Neural cell (in vitro differentiated cells): ENCODE measurements around the gene SIL1. TPM values are rescaled to one million over a fixed set of nuclear protein-coding genes. Genes with fewer than 3 reads are reported as not detected.

ENCODE experiments used
- H2AFZ ChIP-seq: fragments of 200-600, 300-800 bp; sonication (generic), shearing (Covaris generic); 2 replicates; pipeline ENCODE4 v1.6.0; 2014; ENCODE audit warnings: low read depth, mild to moderate bottlenecking, antibody characterized with exemption, low read length, moderate library complexity
- H3F3A ChIP-seq: fragments of 200-600 bp; shearing (Covaris generic); 2 replicates; pipeline ENCODE4 v1.6.1; 2016; ENCODE audit warnings: mild to moderate bottlenecking, moderate library complexity, mixed read lengths, antibody characterized with exemption, low read length; ENCODE audit not compliant: insufficient read depth, poor library complexity, severe bottlenecking
- H3K27ac ChIP-seq: fragments of 200-600, 300-800 bp; sonication (generic), shearing (Covaris generic); 2 replicates; pipeline ENCODE4 v1.5.1; 2014; ENCODE audit warnings: mild to moderate bottlenecking, low read length, moderate library complexity
- H3K27me3 ChIP-seq: fragments of 300-800, 200-600 bp; sonication (generic), shearing (Covaris generic); 2 replicates; pipeline ENCODE4 v1.6.0; 2014; ENCODE audit warnings: mild to moderate bottlenecking, low read depth, low read length, moderate library complexity; ENCODE audit not compliant: insufficient read depth
- H3K36me3 ChIP-seq: fragments of 300-800, 200-600 bp; sonication (generic), shearing (Covaris generic); 2 replicates; pipeline ENCODE4 v1.5.1; 2014; ENCODE audit warnings: mild to moderate bottlenecking, antibody characterized with exemption, low read length, moderate library complexity; ENCODE audit not compliant: insufficient read depth
- H3K4me2 ChIP-seq: fragments of 300-800, 200-600 bp; sonication (generic), shearing (Covaris generic); 2 replicates; pipeline ENCODE4 v1.6.0; 2014; ENCODE audit warnings: mild to moderate bottlenecking, low read length
- H3K4me3 ChIP-seq: fragments of 300-800, 200-600 bp; sonication (generic), shearing (Covaris generic); 2 replicates; pipeline ENCODE4 v1.5.1; 2014; ENCODE audit warnings: mild to moderate bottlenecking, low read length, moderate library complexity
- H3K79me2 ChIP-seq: fragments of 200-600 bp; shearing (Covaris generic); replicated peaks from 2 replicates; pipeline ENCODE4 v1.6.0; 2014; ENCODE audit warnings: mild to moderate bottlenecking, low read length, moderate library complexity; ENCODE audit not compliant: insufficient read depth
- H3K9ac ChIP-seq: fragments of 300-800, 200-600 bp; sonication (generic), shearing (Covaris generic); 2 replicates; pipeline ENCODE4 v1.6.1; 2016; ENCODE audit warnings: mild to moderate bottlenecking, low read length, mixed read lengths
- H3K9me2 ChIP-seq: fragments of 200-600 bp; shearing (Covaris generic); 2 replicates; pipeline ENCODE4 v1.6.1; 2016; ENCODE audit warnings: mild to moderate bottlenecking, low read length, mixed read lengths; ENCODE audit not compliant: insufficient read depth
- H3K9me3 ChIP-seq: fragments of 200-600, 300-800 bp; sonication (generic), shearing (Covaris generic); 2 replicates; pipeline ENCODE4 v1.6.1; 2016; ENCODE audit warnings: mild to moderate bottlenecking, mixed run types, low read length, moderate library complexity, mixed read lengths
- H4K20me1 ChIP-seq: fragments of 200-600 bp; shearing (Covaris generic); 2 replicates; pipeline ENCODE4 v1.6.1; 2016; ENCODE audit warnings: mild to moderate bottlenecking, mixed run types; ENCODE audit not compliant: insufficient read depth
- CTCF ChIP-seq: fragments of 450-650 bp; IDR thresholded peaks from 2 replicates; pipeline ENCODE4 v1.5.1; 2014; ENCODE audit warnings: antibody characterized with exemption, mild to moderate bottlenecking, moderate library complexity; ENCODE audit not compliant: poor library complexity, severe bottlenecking
- EP300 ChIP-seq: fragments of 450-650 bp; conservative IDR thresholded peaks from 2 replicates; pipeline ENCODE4 v1.6.1; 2014; ENCODE audit warnings: antibody characterized with exemption, mild to moderate bottlenecking, moderate library complexity; ENCODE audit not compliant: poor library complexity, severe bottlenecking
- MXI1 ChIP-seq: fragments of 450-650 bp; conservative IDR thresholded peaks from 2 replicates; pipeline ENCODE4 v1.6.1; 2014; ENCODE audit warnings: antibody characterized with exemption, mild to moderate bottlenecking; ENCODE audit not compliant: poor library complexity, severe bottlenecking
- POLR2AphosphoS5 ChIP-seq: IDR thresholded peaks from 2 replicates; pipeline ENCODE4 v1.6.1; 2012
- RAD21 ChIP-seq: fragments of 450-650 bp; conservative IDR thresholded peaks from 2 replicates; pipeline ENCODE4 v1.6.1; 2014; ENCODE audit warnings: antibody characterized with exemption, mild to moderate bottlenecking, moderate library complexity
- REST ChIP-seq: IDR thresholded peaks from 2 replicates; pipeline ENCODE4 v1.6.1; 2012; ENCODE audit warnings: borderline replicate concordance
- SMC3 ChIP-seq: fragments of 450-650 bp; conservative IDR thresholded peaks from 2 replicates; pipeline ENCODE4 v1.6.1; 2014; ENCODE audit warnings: antibody characterized with exemption, mild to moderate bottlenecking, moderate library complexity; ENCODE audit not compliant: poor library complexity
- TAF1 ChIP-seq: IDR thresholded peaks from 2 replicates; pipeline ENCODE4 v1.6.1; 2012; ENCODE audit warnings: low read depth
- polyA plus RNA-seq: library from polyadenylated mRNA; depleted of rRNA; stranded (reverse); fragments of >200 nt; gene quantifications from 2 replicates; pipeline ENCODE4 v1.2.3, GENCODE V29; 2014

Gene SIL1
- polyA plus RNA-seq, 1 donor from 2014 or later: 4.7 TPM

- Histone ChIP-seq H3K4me2 (no peak overlapping the region), H3F3A (no peaks in the 10 kb centered on the region), H3K9ac (no peak overlapping the region), H3K4me3 (no peak overlapping the region), H3K79me2 (no peaks in the 10 kb centered on the region), H3K36me3 (no peaks in the 10 kb centered on the region), H3K9me2 (no peaks in the 10 kb centered on the region), H2AFZ (no peak overlapping the region), H3K27ac (peak overlapping the region; percentile 29), H3K9me3 (no peaks in the 10 kb centered on the region), H4K20me1 (no peaks in the 10 kb centered on the region), H3K27me3 (no peaks in the 10 kb centered on the region)
- TF ChIP-seq POLR2AphosphoS5 (no peak), MXI1 (no peak), REST (no peak)
Observed at GRCh38 chr5:138954257-138955012, 243.7 kb downstream of the SIL1 start.

- no peaks in the 10 kb centered on the region for H3F3A ChIP-seq
- H3K27ac ChIP-seq: peak overlapping the region; percentile 40
- no peak for TF ChIP-seq CTCF
- TF ChIP-seq MXI1: no peak
- TF ChIP-seq TAF1: no peak
- TF ChIP-seq SMC3: no peak
- TF ChIP-seq RAD21: no peak
- no peak for TF ChIP-seq POLR2AphosphoS5
- peak; percentile 30 for TF ChIP-seq EP300
- no peak overlapping the region for H3K4me2 ChIP-seq
- peak overlapping the region; percentile 7 for H3K9ac ChIP-seq
- no peaks in the 10 kb centered on the region for H3K9me3 ChIP-seq
- peak overlapping the region; percentile 18 for H3K4me3 ChIP-seq
- no peaks in the 10 kb centered on the region for H3K27me3 ChIP-seq
- H3K79me2 ChIP-seq: no peaks in the 10 kb centered on the region
- no peaks in the 10 kb centered on the region for H3K36me3 ChIP-seq
- no peak overlapping the region for H2AFZ ChIP-seq
- no peaks in the 10 kb centered on the region for H3K9me2 ChIP-seq
- no peaks in the 10 kb centered on the region for H4K20me1 ChIP-seq
Observed at GRCh38 chr5:138953387-138954256, 244.5 kb downstream of the SIL1 start.
